ENCODE results near the gene CLCF1. TPM values are rescaled to one million over a fixed set of nuclear protein-coding genes. Genes with fewer than 3 reads are reported as not detected.
A peak's percentile ranks its signal among the peaks of the same experiment; 100 is the strongest.

CLCF1 gene
- polyA plus RNA-seq, 1 of the 3 experiments (the other 2 are of a cell fraction) = 27.0 TPM

- POLR2A ChIA-PET = no interaction called here
- WGBS (ENCODE audit: low lambda C conversion rate) = 100% methylated on average over 3 of the region's 3 CpGs
- H3K9me2 ChIP-seq = no peaks in the 10 kb centered on the region
- H3K27ac ChIP-seq (ENCODE audit: low read depth in 2 of 2, low read length in 1 of 2) = peak overlapping the region in 1 of 2 experiments; percentile 9; a peak in 1 of 4 replicates
- DNase-seq = no peak
- H3K27me3 ChIP-seq (ENCODE audit: insufficient read depth) = no peaks in the 10 kb centered on the region
- H3K4me2 ChIP-seq = no peak overlapping the region
- H3K36me3 ChIP-seq (replicated peaks in 1 of 2; ENCODE audit: control insufficient read depth in 1 of 2, insufficient read depth in 2 of 2, low read length in 1 of 2) = peaks cover 8 to 13% of the 10 kb centered on the region in 2 experiments
- peaks cover 71% of the 10 kb centered on the region for H4K20me1 ChIP-seq (ENCODE audit: insufficient read depth)
- peaks cover 17 to 28% of the 10 kb centered on the region in 2 experiments; a peak in 3 of 4 replicates for H3K4me1 ChIP-seq (ENCODE audit: control insufficient read depth in 1 of 2, insufficient read depth in 2 of 2, low read depth in 1 of 2, low read length in 1 of 2)
- TF ChIP-seq SMC3 (IDR thresholded peaks at IDR 0.05; ENCODE audit: low read depth, low read length) (no peak), EZH2phosphoT487 (IDR thresholded peaks at IDR 0.05; ENCODE audit: borderline replicate concordance, low read depth) (no peak), EP300 (IDR thresholded peaks at IDR 0.05; ENCODE audit: borderline replicate concordance in 1 of 2, low read depth in 1 of 2, low read length in 1 of 2) (no peak), PBX3 (IDR thresholded peaks at IDR 0.05) (no peak)
- CTCF ChIA-PET = interaction anchor here (1.2 to 19.7 kb wide), 5 partner anchors 10 to 106 kb away, joined by 3 to 955 read pairs (median 19); partner anchors contain the start of gene POLD4
- no peak overlapping the region for H3K4me3 ChIP-seq (ENCODE audit: low read depth in 2 of 2, low read length in 1 of 2)
- peaks cover 85% of the 10 kb centered on the region for H3K79me2 ChIP-seq (ENCODE audit: insufficient read depth)
- H3K9ac ChIP-seq = no peak overlapping the region
- H3F3A ChIP-seq (replicated peaks; ENCODE audit: insufficient read depth) = peaks cover 3% of the 10 kb centered on the region
- no peaks in the 10 kb centered on the region for H3K9me3 ChIP-seq
- H2AFZ ChIP-seq (ENCODE audit: low read depth) = no peak overlapping the region
These were observed 4.8 kb downstream of the CLCF1 start for GRCh38 chr11:67368621-67369020.

- Histone ChIP-seq H2AFZ (ENCODE audit: low read depth) (no peak overlapping the region), H4K20me1 (ENCODE audit: insufficient read depth) (peaks cover 74% of the 10 kb centered on the region), H3K27me3 (ENCODE audit: insufficient read depth) (no peaks in the 10 kb centered on the region), H3F3A (replicated peaks; ENCODE audit: insufficient read depth) (peaks cover 3% of the 10 kb centered on the region), H3K4me2 (no peak overlapping the region), H3K9ac (no peak overlapping the region), H3K4me1 (ENCODE audit: control insufficient read depth in 1 of 2, insufficient read depth in 2 of 2, low read depth in 1 of 2, low read length in 1 of 2) (peaks cover 17 to 28% of the 10 kb centered on the region in 2 experiments; a peak in 3 of 4 replicates), H3K36me3 (replicated peaks in 1 of 2; ENCODE audit: control insufficient read depth in 1 of 2, insufficient read depth in 2 of 2, low read length in 1 of 2) (peaks cover 8 to 13% of the 10 kb centered on the region in 2 experiments), H3K9me3 (no peaks in the 10 kb centered on the region), H3K79me2 (ENCODE audit: insufficient read depth) (peaks cover 79% of the 10 kb centered on the region), H3K27ac (ENCODE audit: low read depth in 2 of 2, low read length in 1 of 2) (no peak overlapping the region), H3K9me2 (no peaks in the 10 kb centered on the region), H3K4me3 (ENCODE audit: low read depth in 2 of 2, low read length in 1 of 2) (no peak overlapping the region)
- 91% methylated on average over 6 of the region's 7 CpGs for WGBS (ENCODE audit: low lambda C conversion rate)
- POLR2A ChIA-PET = interaction anchor here (1.3 kb wide), 1 partner anchor 137 kb away, joined by 3 read pairs; the partner anchor contains the start of gene PITPNM1
- TF ChIP-seq EP300 (IDR thresholded peaks at IDR 0.05; ENCODE audit: borderline replicate concordance in 1 of 2, low read depth in 1 of 2, low read length in 1 of 2) (no peak), TAF1 (IDR thresholded peaks at IDR 0.05; ENCODE audit: borderline replicate concordance, low read depth, low read length) (no peak), NRF1 (IDR thresholded peaks at IDR 0.05; ENCODE audit: low read depth, low read length) (no peak), RFX5 (IDR thresholded peaks at IDR 0.05; ENCODE audit: low read length) (no peak), GABPA (IDR thresholded peaks at IDR 0.05; ENCODE audit: low read depth) (no peak), JUND (IDR thresholded peaks at IDR 0.05) (no peak), FOSL2 (IDR thresholded peaks at IDR 0.05; ENCODE audit: borderline replicate concordance, low read depth) (no peak), YY1 (IDR thresholded peaks at IDR 0.05; ENCODE audit: low read depth) (no peak), SMC3 (IDR thresholded peaks at IDR 0.05; ENCODE audit: low read depth, low read length) (no peak), RXRA (IDR thresholded peaks at IDR 0.05; ENCODE audit: borderline replicate concordance, low read depth) (no peak), POLR2AphosphoS5 (IDR thresholded peaks at IDR 0.05; ENCODE audit: low read depth, low read length) (no peak), ZBTB33 (IDR thresholded peaks at IDR 0.05; ENCODE audit: borderline replicate concordance, low read depth) (no peak), GATA2 (CRISPR knock-in tag; IDR thresholded peaks at IDR 0.05) (no peak)
- CTCF ChIA-PET = interaction anchor here (3.2 to 20.0 kb wide), 3 partner anchors 11 to 15 kb away, joined by 15 to 955 read pairs (median 78); partner anchors contain the start of genes CLCF1 and POLD4
- no peak for DNase-seq
These were observed 5.6 kb downstream of the CLCF1 start for GRCh38 chr11:67367761-67368227.
